B cell (primary cell): ENCODE results near the gene MAD1L1. TPM values are rescaled to one million over a fixed set of nuclear protein-coding genes. Genes with fewer than 3 reads are reported as not detected.

Experiments
- ATAC-seq: fragments of 200-7000 bp; cut with Tn5 transposase; one replicate; pipeline ENCODE4 v1.10.0; 2021; ENCODE audit warnings: low read depth, mild to moderate bottlenecking, moderate number of reproducible peaks, moderate library complexity
- CTCF ChIA-PET: fragments of 350-600 bp; sonication (Branson Sonifier 250); formaldehyde crosslinking; loops from one replicate; lab custom pipeline; 2021; ENCODE audit warnings: antibody characterized with exemption, inconsistent platforms; lab: Charles Lee
- POLR2A ChIA-PET: fragments of 350-600 bp; sonication (Branson Sonifier 250); formaldehyde crosslinking; loops from one replicate; lab custom pipeline; 2021; ENCODE audit warnings: antibody characterized with exemption; lab: Charles Lee
- DNase-seq: peaks from one replicate; pipeline ENCODE4 v3.0.0; 2013
- H2AFZ ChIP-seq: 2 replicates; pipeline ENCODE4 v1.6.1; 2012; ENCODE audit warnings: mild to moderate bottlenecking, low read depth, low read length; ENCODE audit not compliant: insufficient read depth, poor library complexity, severe bottlenecking
- H3K27ac ChIP-seq, 2 donors: 1 replicate in 1 of 2; 2 replicates in 1 of 2; pipeline ENCODE4 v1.5.1; 2012 to 2013; ENCODE audit warnings: low read length in 2 of 2, mild to moderate bottlenecking in 2 of 2, moderate library complexity in 1 of 2
- H3K27me3 ChIP-seq, 4 experiments: fragments of 200-600 bp in 1 of 4; sonication (generic) in 1 of 4; replicated peaks in 1 of 4; 1 replicate in 2 of 4; 2 replicates in 2 of 4; pipeline versions ENCODE4 v1.6.1 to v1.7.0; 2013 to 2016; ENCODE audit warnings: low read length in 3 of 4, mild to moderate bottlenecking in 2 of 4, mixed read lengths in 1 of 4, moderate library complexity in 1 of 4; ENCODE audit not compliant: insufficient read depth in 4 of 4, control insufficient read depth in 3 of 4; ENCODE audit errors: control extremely low read depth in 1 of 4
- H3K36me3 ChIP-seq, 2 experiments: replicated peaks in 1 of 2; 1 replicate in 1 of 2; 2 replicates in 1 of 2; pipeline versions ENCODE4 v1.6.1 to v1.7.1; 2013; ENCODE audit warnings: low read length in 1 of 2; ENCODE audit not compliant: insufficient read depth in 2 of 2, control insufficient read depth in 1 of 2; ENCODE audit errors: control extremely low read depth in 1 of 2, extremely low read depth in 1 of 2
- H3K4me1 ChIP-seq, 2 donors: fragments of 200-600 bp in 1 of 2; sonication (generic) in 1 of 2; 1 replicate in 1 of 2; 2 replicates in 1 of 2; pipeline versions ENCODE4 v1.5.1 to v1.6.1; 2013 to 2017; ENCODE audit warnings: low read length in 2 of 2; ENCODE audit not compliant: control insufficient read depth in 2 of 2, insufficient read depth in 2 of 2
- H3K4me2 ChIP-seq: replicated peaks from 2 replicates; pipeline ENCODE3; 2012; ENCODE audit warnings: mild to moderate bottlenecking, low read depth, low read length; ENCODE audit not compliant: poor library complexity, severe bottlenecking
- H3K4me3 ChIP-seq, 5 experiments: fragments of 200-600 bp in 1 of 5; sonication (generic) in 1 of 5; 1 replicate in 3 of 5; 2 replicates in 2 of 5; pipeline versions ENCODE4 v1.5.1 to v1.7.0; 2011 to 2016; ENCODE audit warnings: low read length in 4 of 5, mild to moderate bottlenecking in 4 of 5, low read depth in 2 of 5, control low read depth in 1 of 5, moderate library complexity in 1 of 5; ENCODE audit not compliant: insufficient read depth in 1 of 5; ENCODE audit errors: control extremely low read depth in 1 of 5, extremely low read depth in 1 of 5
- H3K79me2 ChIP-seq: fragments of 200-600 bp; sonication (generic); one replicate; pipeline ENCODE4 v1.6.0; 2016; ENCODE audit warnings: low read length; ENCODE audit not compliant: control insufficient read depth, insufficient read depth
- H3K9ac ChIP-seq: fragments of 200-600 bp; sonication (generic); 2 replicates; pipeline ENCODE4 v1.6.1; 2017; ENCODE audit warnings: mild to moderate bottlenecking, low read length, moderate library complexity
- H3K9me3 ChIP-seq, 3 donors: one replicate each; pipeline versions ENCODE4 v1.6.1 to v1.7.1; 2013; ENCODE audit warnings: low read length in 2 of 3; ENCODE audit not compliant: control insufficient read depth in 2 of 3, insufficient read depth in 1 of 3; ENCODE audit errors: control extremely low read depth in 1 of 3
- H4K20me1 ChIP-seq: 2 replicates; pipeline ENCODE4 v1.6.0; 2012; ENCODE audit warnings: mild to moderate bottlenecking, low read length; ENCODE audit not compliant: insufficient read depth, control insufficient read depth, poor library complexity, severe bottlenecking
- H3K27ac Mint-ChIP-seq: one replicate; pipeline ENCODE4 v1.8.0; 2021; ENCODE audit warnings: mixed read lengths
- H3K27me3 Mint-ChIP-seq: one replicate; pipeline ENCODE4 v1.8.0; 2021; ENCODE audit warnings: mixed read lengths
- H3K4me1 Mint-ChIP-seq: one replicate; pipeline ENCODE4 v1.8.0; 2021; ENCODE audit warnings: mixed read lengths
- H3K4me3 Mint-ChIP-seq: one replicate; pipeline ENCODE4 v1.8.0; 2021; ENCODE audit warnings: mixed read lengths
- H3K9me3 Mint-ChIP-seq: one replicate; pipeline ENCODE4 v1.8.0; 2022; ENCODE audit warnings: mixed read lengths; ENCODE audit not compliant: insufficient read depth
- EZH2 ChIP-seq: IDR thresholded peaks from 2 replicates; pipeline ENCODE4 v1.6.1; 2012; ENCODE audit warnings: borderline replicate concordance, low read depth, mild to moderate bottlenecking, moderate library complexity, low read length; ENCODE audit not compliant: insufficient read depth, poor library complexity, severe bottlenecking
- WGBS: methylation state at CpG from one replicate; pipeline ENCODE4 v1.1.5; 2013; ENCODE audit warnings: missing lambda C conversion rate; ENCODE audit not compliant: insufficient coverage; 5-methylcytosine and 5-hydroxymethylcytosine counted together
- intact Hi-C: fragments of 100-400 bp; cut with micrococcal nuclease; formaldehyde crosslinking; loops from one replicate; pipeline ENCODE4 v1.10.0; 2022
- polyA plus RNA-seq: library from polyadenylated mRNA; depleted of rRNA; stranded (reverse); fragments of >200 nt; gene quantifications from 2 replicates; pipeline ENCODE4 v1.2.3, GENCODE V29; 2012
- total RNA-seq, 2 donors: library from RNA; stranded (reverse); fragments of 120-200 nt in 1 of 2; gene quantifications; 1 replicate in 1 of 2; 2 replicates in 1 of 2; pipeline versions ENCODE4 v1.2.3 to v1.2.4, GENCODE V29; 2013 to 2022
- TF ChIP-seq, protein P1 (sequence below): fragments of 200-600 bp; IDR thresholded peaks from one replicate; pipeline ENCODE4 v1.8.0; 2022; ENCODE audit warnings: antibody characterized with exemption, mild to moderate bottlenecking

MAD1L1 gene
- total and polyA plus RNA-seq, 2 donors (not counting 1 experiment from before 2014, with no cell fraction given): 86.7 to 110 TPM

DNA sequence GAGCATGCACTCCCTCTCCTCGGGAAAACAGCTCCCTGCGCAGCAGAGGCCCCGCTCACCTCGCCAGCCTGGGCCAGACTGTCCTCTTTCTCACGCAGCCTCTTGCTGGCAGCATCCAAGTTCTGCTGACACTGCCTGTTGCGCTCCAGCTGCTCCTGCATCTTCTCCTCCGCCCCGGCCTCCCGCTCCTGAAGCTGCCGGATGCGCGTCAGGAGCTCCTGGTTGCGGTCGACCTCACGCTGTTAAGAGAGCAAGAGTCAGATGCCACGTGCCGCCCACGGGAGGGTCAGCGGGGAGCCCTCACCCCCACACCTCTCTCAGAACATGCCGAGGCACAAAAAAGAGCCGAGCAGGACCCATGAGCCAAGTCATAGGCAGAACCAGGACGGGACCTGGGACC lies 10.2 kb downstream of the MAD1L1 start:
- Histone ChIP-seq H3K4me1 (no peaks in the 10 kb centered on the region), H4K20me1 (peaks cover 7% of the 10 kb centered on the region), H3K4me3 (no peak overlapping the region), H3K79me2 (peaks cover 53% of the 10 kb centered on the region), H3K9me3 (peaks cover 0 to 3% (median 0%) of the 10 kb centered on the region in 3 donors), H3K4me2 (no peak overlapping the region), H2AFZ (no peak overlapping the region), H3K27me3 (no peaks in the 10 kb centered on the region), H3K36me3 (peaks cover 0 to 67% of the 10 kb centered on the region in 2 experiments), H3K9ac (no peak overlapping the region), H3K27ac (no peak overlapping the region)
- H3K4me3 Mint-ChIP-seq: no peak overlapping the region
- H3K9me3 Mint-ChIP-seq: no peaks in the 10 kb centered on the region
- ChIA-PET POLR2A (no interaction called here), CTCF (no interaction called here)
- H3K27ac Mint-ChIP-seq: no peak overlapping the region
- intact Hi-C loops: no loop called here
- peaks cover 2% of the 10 kb centered on the region for H3K4me1 Mint-ChIP-seq
- 98% methylated on average over 22 of the region's 22 CpGs for WGBS
- DNase-seq (no peak), ATAC-seq (no peak)
- H3K27me3 Mint-ChIP-seq: no peaks in the 10 kb centered on the region
- TF ChIP-seq EZH2: no peak
- TF ChIP-seq, protein P1, sequence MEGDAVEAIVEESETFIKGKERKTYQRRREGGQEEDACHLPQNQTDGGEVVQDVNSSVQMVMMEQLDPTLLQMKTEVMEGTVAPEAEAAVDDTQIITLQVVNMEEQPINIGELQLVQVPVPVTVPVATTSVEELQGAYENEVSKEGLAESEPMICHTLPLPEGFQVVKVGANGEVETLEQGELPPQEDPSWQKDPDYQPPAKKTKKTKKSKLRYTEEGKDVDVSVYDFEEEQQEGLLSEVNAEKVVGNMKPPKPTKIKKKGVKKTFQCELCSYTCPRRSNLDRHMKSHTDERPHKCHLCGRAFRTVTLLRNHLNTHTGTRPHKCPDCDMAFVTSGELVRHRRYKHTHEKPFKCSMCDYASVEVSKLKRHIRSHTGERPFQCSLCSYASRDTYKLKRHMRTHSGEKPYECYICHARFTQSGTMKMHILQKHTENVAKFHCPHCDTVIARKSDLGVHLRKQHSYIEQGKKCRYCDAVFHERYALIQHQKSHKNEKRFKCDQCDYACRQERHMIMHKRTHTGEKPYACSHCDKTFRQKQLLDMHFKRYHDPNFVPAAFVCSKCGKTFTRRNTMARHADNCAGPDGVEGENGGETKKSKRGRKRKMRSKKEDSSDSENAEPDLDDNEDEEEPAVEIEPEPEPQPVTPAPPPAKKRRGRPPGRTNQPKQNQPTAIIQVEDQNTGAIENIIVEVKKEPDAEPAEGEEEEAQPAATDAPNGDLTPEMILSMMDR: no peak

DNA sequence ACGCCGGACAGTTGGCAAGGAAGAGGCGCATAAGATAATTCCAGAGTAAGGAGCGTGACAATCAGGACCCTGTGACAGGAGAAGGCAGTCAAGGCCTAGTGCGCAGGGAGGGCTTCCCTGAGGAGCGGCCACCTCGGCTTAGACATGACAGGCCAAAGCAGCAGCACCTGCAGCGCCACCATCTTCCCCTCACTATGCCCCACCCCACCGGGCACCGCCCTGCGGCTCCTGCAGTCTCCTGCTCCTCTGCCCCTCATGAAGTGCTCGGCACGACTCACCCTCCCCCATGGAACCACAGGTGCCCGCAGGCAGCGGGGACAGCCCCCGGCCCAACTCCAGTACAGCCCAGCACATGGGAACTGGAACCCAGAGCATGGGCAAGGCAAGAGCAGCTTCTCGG lies 11.8 kb downstream of the MAD1L1 start:
- ChIA-PET CTCF (no interaction called here), POLR2A (no interaction called here)
- H3K27ac Mint-ChIP-seq: no peak overlapping the region
- peaks cover under 1% of the 10 kb centered on the region for H3K4me1 Mint-ChIP-seq
- H3K9me3 Mint-ChIP-seq: no peaks in the 10 kb centered on the region
- no peaks in the 10 kb centered on the region for H3K27me3 ChIP-seq
- H4K20me1 ChIP-seq: peaks cover 7% of the 10 kb centered on the region
- H3K27me3 Mint-ChIP-seq: no peaks in the 10 kb centered on the region
- peaks cover 0 to 76% of the 10 kb centered on the region in 2 experiments for H3K36me3 ChIP-seq
- no peak overlapping the region for H3K4me3 ChIP-seq
- TF ChIP-seq, protein P1: no peak
- TF ChIP-seq EZH2: no peak
- intact Hi-C loops: no loop called here
- H3K27ac ChIP-seq: no peak overlapping the region
- DNase-seq: no peak
- no peak for ATAC-seq
- H3K9ac ChIP-seq: no peak overlapping the region
- no peak overlapping the region for H3K4me2 ChIP-seq
- WGBS: 95% methylated on average over 17 of the region's 17 CpGs
- no peaks in the 10 kb centered on the region for H3K4me1 ChIP-seq
- H3K4me3 Mint-ChIP-seq: no peak overlapping the region
- H3K79me2 ChIP-seq: peaks cover 39% of the 10 kb centered on the region
- H3K9me3 ChIP-seq: peaks cover 0 to 3% (median 0%) of the 10 kb centered on the region in 3 donors
- H2AFZ ChIP-seq: no peak overlapping the region
